KOPT-K1 (cell line): ENCODE data around the gene DHODH.
"Not testable (repeated sequence)": the region's sequence is repeated elsewhere in the genome, so short reads cannot be mapped to it uniquely, and the experiment has no call there.

ENCODE experiments used
- H3K27ac ChIP-seq: fragments of 200-600 bp; sonication (generic); 2 replicates; pipeline ENCODE4 v1.5.1; 2016; ENCODE audit warnings: antibody characterized with exemption, mild to moderate bottlenecking, low read depth, low read length; ENCODE audit not compliant: poor library complexity, severe bottlenecking
- H3K36me3 ChIP-seq: fragments of 200-600 bp; sonication (generic); 2 replicates; pipeline ENCODE4 v1.5.1; 2017; ENCODE audit warnings: antibody characterized with exemption, mild to moderate bottlenecking, low read length, moderate library complexity; ENCODE audit not compliant: insufficient read depth
- H3K9me3 ChIP-seq: fragments of 200-600 bp; sonication (generic); 2 replicates; pipeline ENCODE4 v1.5.1; 2017; ENCODE audit warnings: antibody characterized with exemption, low read length, mild to moderate bottlenecking; ENCODE audit not compliant: insufficient read depth, poor library complexity, severe bottlenecking

Gene DHODH

DNA sequence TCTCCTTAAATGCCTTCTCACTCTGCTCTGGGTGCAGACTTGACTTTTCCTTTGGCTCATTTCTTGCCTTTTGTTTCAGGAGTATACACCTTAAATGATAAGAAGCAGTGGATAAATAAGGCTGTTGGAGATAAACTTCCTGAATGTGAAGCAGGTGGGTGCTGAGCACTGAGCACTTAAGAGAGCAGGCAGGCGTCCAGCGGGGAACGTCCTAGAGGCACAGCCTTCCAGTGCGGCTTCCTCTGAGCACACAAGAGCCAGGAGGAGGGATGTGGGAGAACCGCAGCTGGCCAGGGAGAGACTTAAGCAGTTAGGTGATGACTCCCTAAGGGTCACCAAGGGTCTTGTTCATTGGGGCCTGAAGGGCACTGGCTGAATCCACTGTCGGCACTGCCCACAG lies 48.8 kb downstream of the DHODH start:
- H3K27ac ChIP-seq, H3K9me3 ChIP-seq, H3K36me3 ChIP-seq: not testable (repeated sequence)

GRCh38 chr16:72059060-72059459 lies 50.5 kb downstream of the DHODH start:
- not testable (repeated sequence) for H3K27ac ChIP-seq, H3K9me3 ChIP-seq, H3K36me3 ChIP-seq

GRCh38 chr16:72060405-72060804 lies 51.9 kb downstream of the DHODH start:
- H3K27ac ChIP-seq: no peak overlapping the region
- no peaks in the 10 kb centered on the region for H3K9me3 ChIP-seq
- no peaks in the 10 kb centered on the region for H3K36me3 ChIP-seq

DNA sequence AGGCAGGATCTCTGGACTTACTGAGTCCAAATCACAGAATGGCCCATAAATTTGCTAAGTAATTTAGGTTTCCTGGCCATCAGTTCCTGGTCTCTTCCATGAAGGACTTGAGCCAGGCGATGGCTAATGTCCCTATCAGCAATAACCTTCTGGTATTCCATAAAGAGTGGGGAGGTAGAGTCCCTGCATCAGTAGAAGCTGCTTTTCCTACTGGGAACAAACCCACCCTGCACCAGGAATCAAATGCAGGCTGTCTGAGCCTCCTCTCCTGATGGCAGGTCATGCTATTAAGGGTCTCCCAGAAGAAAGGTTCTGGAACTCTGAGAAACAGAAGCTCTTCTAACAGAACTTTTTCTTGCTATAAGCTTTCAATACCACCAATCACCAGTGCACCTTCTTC lies 53.0 kb downstream of the DHODH start:
- Histone ChIP-seq H3K27ac (no peak overlapping the region), H3K36me3 (no peaks in the 10 kb centered on the region), H3K9me3 (no peaks in the 10 kb centered on the region)

GRCh38 chr16:72064361-72064894 lies 55.9 kb downstream of the DHODH start:
- no peak overlapping the region for H3K27ac ChIP-seq
- H3K9me3 ChIP-seq: no peaks in the 10 kb centered on the region
- no peaks in the 10 kb centered on the region for H3K36me3 ChIP-seq

DNA sequence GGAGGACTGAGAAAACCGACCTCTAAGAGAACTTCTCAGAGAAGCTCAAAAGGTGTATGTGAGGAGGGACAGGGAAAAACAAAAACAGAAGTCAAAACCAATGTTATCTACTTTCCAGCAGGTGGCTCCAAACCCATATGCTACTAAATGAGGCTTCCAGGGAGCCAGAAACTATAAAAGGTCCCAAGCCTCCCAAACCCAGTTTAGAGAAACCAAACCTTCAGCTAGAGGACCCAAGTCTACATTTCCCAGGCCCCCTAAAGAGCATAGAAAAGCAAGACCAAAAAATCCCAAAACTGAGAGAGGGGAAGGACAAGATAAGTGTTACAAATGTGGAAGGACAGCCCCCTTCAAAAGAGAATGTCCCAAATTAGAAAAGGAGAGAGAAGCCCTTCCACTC lies 58.2 kb downstream of the DHODH start:
- no peaks in the 10 kb centered on the region for H3K9me3 ChIP-seq
- no peak overlapping the region for H3K27ac ChIP-seq
- no peaks in the 10 kb centered on the region for H3K36me3 ChIP-seq

DNA sequence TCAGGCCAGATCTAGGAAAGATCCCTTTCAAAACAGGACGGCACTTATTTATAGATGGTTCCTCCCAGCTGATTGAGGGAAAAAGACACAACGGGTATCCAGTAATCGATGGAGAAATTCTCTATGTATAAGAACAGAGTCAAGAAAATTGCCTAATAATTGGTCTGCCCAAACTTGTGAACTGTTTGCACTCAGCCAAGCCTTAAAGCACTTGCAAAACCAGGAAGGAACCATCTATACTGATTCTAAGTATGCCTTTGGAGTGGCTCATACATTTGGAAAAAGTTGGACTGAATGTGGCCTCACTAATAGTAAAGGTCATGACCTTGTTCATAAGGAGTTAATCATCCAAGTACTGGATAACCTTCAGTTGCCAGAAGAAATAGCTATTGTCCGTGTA lies 60.4 kb downstream of the DHODH start:
- H3K27ac ChIP-seq: no peak overlapping the region
- no peaks in the 10 kb centered on the region for H3K9me3 ChIP-seq
- H3K36me3 ChIP-seq: no peaks in the 10 kb centered on the region

DNA sequence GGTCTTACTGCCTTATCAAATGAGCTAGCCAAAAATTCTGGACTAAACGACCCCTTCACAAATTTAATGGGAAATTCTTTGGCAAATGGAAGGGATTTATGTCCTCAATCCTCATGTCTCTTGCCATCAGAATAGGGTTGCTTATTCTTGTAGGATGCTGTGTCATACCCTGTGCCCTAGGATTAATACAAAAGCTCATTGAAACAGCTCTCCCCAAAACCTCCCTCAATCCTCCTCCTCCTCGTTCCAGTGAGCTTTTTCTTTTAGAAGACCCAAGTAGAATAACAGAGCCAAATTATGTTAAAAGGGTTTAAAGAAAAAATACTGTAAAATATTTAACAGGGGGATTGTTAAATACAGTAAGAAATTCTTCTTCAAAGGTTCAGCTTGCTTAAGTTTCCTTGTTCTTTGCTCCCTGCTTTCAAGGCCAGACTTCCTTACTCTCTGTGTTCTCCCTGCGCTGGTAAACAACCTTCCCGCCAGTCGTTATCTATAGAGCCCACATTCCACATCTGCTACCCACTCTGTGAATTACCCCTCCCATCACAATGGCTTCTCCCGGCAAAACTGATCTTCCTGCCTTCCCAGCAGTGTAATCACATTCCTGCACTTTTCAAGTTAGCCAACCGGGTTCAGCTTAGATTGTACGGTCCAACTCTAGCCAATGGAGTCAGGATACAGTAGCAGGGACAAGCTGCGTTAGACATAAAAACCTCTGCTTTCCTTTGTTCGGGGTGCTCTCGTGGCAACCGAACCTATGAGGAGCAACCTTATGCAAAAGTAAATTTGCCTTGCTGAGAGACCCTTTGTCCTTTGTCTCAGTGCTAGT lies 64.2 kb downstream of the DHODH start:
- H3K9me3 ChIP-seq: no peaks in the 10 kb centered on the region
- H3K27ac ChIP-seq: no peak overlapping the region

GRCh38 chr16:72073560-72074230 lies 65.2 kb downstream of the DHODH start:
- H3K27ac ChIP-seq: no peak overlapping the region
- no peaks in the 10 kb centered on the region for H3K36me3 ChIP-seq
- no peaks in the 10 kb centered on the region for H3K9me3 ChIP-seq

More for the DNA sequence above, 64.2 kb downstream of the DHODH start:
- H3K36me3 ChIP-seq: no peaks in the 10 kb centered on the region

- not testable (repeated sequence) for H3K27ac ChIP-seq, H3K9me3 ChIP-seq, H3K36me3 ChIP-seq
Measured at GRCh38 chr16:72075067-72075466, 66.5 kb downstream of the DHODH start.
